Ectodermal cell (in vitro differentiated cells): ENCODE measurements around the gene CCR5.
"Not testable (repeated sequence)": the region's sequence is repeated elsewhere in the genome, so short reads cannot be mapped to it uniquely, and the experiment has no call there.

ENCODE experiments used
- H3K27ac ChIP-seq: 2 replicates; pipeline ENCODE4 v1.7.0; 2013; ENCODE audit warnings: mild to moderate bottlenecking, low read depth, low read length; ENCODE audit not compliant: insufficient read depth, poor library complexity, severe bottlenecking
- H3K27me3 ChIP-seq: 2 replicates; pipeline ENCODE4 v1.7.0; 2013; ENCODE audit warnings: mild to moderate bottlenecking, low read length; ENCODE audit not compliant: insufficient read depth, control insufficient read depth, poor library complexity, severe bottlenecking
- H3K36me3 ChIP-seq: one replicate; pipeline ENCODE4 v1.7.0; 2013; ENCODE audit warnings: low read length; ENCODE audit not compliant: control insufficient read depth, insufficient read depth
- H3K4me1 ChIP-seq: one replicate; pipeline ENCODE4 v1.7.0; 2013; ENCODE audit warnings: low read length; ENCODE audit not compliant: control insufficient read depth, insufficient read depth
- H3K4me3 ChIP-seq: 2 replicates; pipeline ENCODE4 v1.7.0; 2013; ENCODE audit warnings: low read depth, low read length, control low read depth; ENCODE audit not compliant: insufficient read depth
- H3K9me3 ChIP-seq: 2 replicates; pipeline ENCODE4 v1.7.0; 2013; ENCODE audit warnings: mild to moderate bottlenecking, low read length, moderate library complexity; ENCODE audit not compliant: control insufficient read depth
- WGBS, 2 experiments: methylation state at CpG; one replicate each; pipeline ENCODE4 v1.1.7; 2013; ENCODE audit warnings: missing lambda C conversion rate in 2 of 2; 5-methylcytosine and 5-hydroxymethylcytosine counted together

CCR5 gene

DNA sequence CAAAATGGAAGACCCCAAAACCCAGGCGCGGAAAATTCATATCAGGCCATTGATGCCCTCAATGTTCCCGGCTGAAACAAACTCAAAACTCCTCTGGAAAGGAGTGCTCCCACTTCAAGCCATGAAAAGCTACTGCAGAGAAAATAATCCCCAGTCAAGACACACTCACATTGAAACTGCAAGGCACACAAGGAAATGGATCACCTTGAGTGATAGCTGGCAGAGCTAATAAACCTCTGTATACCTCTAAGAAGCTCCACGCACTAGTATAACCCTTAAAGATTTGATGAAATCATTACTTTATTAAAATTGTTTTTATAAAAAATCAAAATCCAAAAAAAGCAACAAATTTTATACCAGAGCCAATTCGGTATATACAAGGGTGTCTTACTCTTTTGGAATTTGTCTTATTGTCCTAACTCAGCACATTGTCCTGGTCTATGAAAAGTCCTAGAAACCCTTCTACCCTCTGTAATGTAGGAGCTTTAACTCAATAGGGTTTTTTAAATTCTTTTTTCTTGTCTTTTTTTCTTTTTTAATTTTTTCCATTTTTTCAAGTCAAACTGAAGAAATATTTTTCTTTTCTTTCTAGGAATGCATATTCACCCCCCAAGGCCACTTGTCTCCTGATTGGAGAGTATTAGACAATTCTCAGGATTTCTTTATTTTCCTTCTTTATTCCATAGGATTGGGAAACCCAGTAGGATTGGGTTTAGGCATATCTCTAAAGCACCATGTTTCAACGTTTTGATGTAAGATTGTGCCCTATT, 27.6 kb downstream of the CCR5 start:
- Histone ChIP-seq H3K27me3 (no peaks in the 10 kb centered on the region), H3K4me3 (no peak overlapping the region)
- WGBS, 2 experiments, result 85 to 98% methylated on average over 6 of the region's 6 CpGs

DNA sequence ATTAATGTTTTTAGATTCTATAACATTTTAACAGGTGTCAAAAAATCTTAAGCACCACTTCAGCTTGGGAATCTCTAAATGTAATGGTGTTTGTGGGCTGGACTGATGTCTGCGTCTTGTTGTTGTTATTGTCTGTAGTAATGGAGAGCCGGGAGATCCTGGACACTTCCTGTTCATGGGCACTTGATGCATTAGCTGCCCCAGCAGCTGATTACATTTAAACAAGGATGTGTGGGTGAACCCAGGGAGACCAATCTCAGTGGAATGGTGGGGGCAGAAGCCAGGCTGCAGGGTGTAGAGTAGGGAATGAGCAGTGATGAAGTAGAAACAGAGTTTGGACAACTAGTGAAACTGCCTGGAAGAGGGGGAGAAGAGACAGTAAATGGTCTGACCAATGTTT, 28.4 kb downstream of the CCR5 start:
- H3K4me1 ChIP-seq, result no peaks in the 10 kb centered on the region
- no peaks in the 10 kb centered on the region for H3K27me3 ChIP-seq
- H3K4me3 ChIP-seq, result no peak overlapping the region
- H3K36me3 ChIP-seq, result no peaks in the 10 kb centered on the region
- H3K9me3 ChIP-seq, result no peaks in the 10 kb centered on the region
- 94 to 95% methylated on average over 2 of the region's 2 CpGs for WGBS, 2 experiments
- no peak overlapping the region for H3K27ac ChIP-seq

More for the DNA sequence above, 27.6 kb downstream of the CCR5 start:
- no peaks in the 10 kb centered on the region for H3K4me1 ChIP-seq
- no peaks in the 10 kb centered on the region for H3K36me3 ChIP-seq
- no peak overlapping the region for H3K27ac ChIP-seq
- H3K9me3 ChIP-seq, result no peaks in the 10 kb centered on the region

DNA sequence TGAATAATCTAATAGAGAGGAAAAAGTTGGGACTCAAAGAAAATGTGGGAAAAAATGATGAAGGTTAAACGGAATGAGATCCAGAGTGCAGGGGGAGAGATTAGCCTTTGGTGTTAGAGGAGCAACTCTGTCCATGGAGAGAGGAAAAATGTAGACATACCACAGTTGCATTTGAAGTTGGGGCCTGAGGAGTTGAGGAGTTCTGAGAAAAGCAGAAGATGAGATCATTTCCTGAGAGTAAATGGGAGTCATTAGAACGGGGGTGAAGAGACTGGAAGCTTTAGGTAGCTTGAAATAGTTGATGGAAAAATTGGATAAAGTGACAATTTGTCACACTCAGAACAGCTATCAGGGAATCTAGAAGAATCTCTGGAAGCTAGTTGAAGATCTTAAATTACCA, 28.8 kb downstream of the CCR5 start:
- WGBS, 2 experiments, result 81 to 88% methylated on average over 2 of the region's 2 CpGs
- Histone ChIP-seq H3K36me3 (no peaks in the 10 kb centered on the region), H3K27ac (no peak overlapping the region), H3K27me3 (no peaks in the 10 kb centered on the region), H3K9me3 (no peaks in the 10 kb centered on the region), H3K4me3 (no peak overlapping the region), H3K4me1 (no peaks in the 10 kb centered on the region)

- WGBS, 2 experiments, result 87% methylated on average over 8 of the region's 8 CpGs
- no peaks in the 10 kb centered on the region for H3K27me3 ChIP-seq
Measured at GRCh38 chr3:46400000-46400734, 29.4 kb downstream of the CCR5 start.

GRCh38 chr3:46400846-46401245, 30.1 kb downstream of the CCR5 start:
- Histone ChIP-seq H3K36me3 (no peaks in the 10 kb centered on the region), H3K9me3 (no peaks in the 10 kb centered on the region), H3K4me3 (no peak overlapping the region), H3K27me3 (no peaks in the 10 kb centered on the region), H3K4me1 (no peaks in the 10 kb centered on the region), H3K27ac (no peak overlapping the region)
- 92 to 93% methylated on average over 5 of the region's 5 CpGs for WGBS, 2 experiments

More at GRCh38 chr3:46400000-46400734, 29.4 kb downstream of the CCR5 start:
- Histone ChIP-seq H3K4me3 (no peak overlapping the region), H3K4me1 (no peaks in the 10 kb centered on the region), H3K27ac (no peak overlapping the region), H3K36me3 (no peaks in the 10 kb centered on the region), H3K9me3 (no peaks in the 10 kb centered on the region)

GRCh38 chr3:46401579-46401978, 30.8 kb downstream of the CCR5 start:
- 93 to 100% methylated on average over 2 of the region's 2 CpGs for WGBS, 2 experiments
- H3K36me3 ChIP-seq, result no peaks in the 10 kb centered on the region
- H3K4me1 ChIP-seq, result no peaks in the 10 kb centered on the region
- H3K27me3 ChIP-seq, result no peaks in the 10 kb centered on the region
- H3K27ac ChIP-seq, result no peak overlapping the region
- no peaks in the 10 kb centered on the region for H3K9me3 ChIP-seq
- no peak overlapping the region for H3K4me3 ChIP-seq

DNA sequence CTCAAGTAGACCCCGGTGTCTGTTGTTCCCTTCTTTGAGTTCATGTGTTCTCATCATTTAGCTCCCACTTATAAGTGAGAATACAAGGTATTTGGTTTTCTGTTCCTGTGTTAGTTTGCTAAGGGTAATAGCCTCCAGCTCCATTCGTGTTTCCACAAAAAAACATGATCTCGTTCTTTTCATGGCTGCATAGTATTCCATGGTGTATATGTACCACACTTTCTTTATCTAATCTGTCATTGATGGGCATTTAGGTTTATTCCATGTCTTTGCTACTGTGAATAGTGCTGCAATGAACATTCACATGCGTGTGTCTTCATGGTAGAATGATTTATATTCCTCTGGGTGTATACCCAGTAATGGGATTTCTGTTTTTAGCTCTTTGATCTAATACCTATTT, 32.2 kb downstream of the CCR5 start:
- not testable (repeated sequence) for H3K27me3 ChIP-seq, H3K36me3 ChIP-seq, H3K27ac ChIP-seq, H3K4me1 ChIP-seq, H3K4me3 ChIP-seq, H3K9me3 ChIP-seq
- WGBS, 2 experiments, result 89 to 98% methylated on average over 4 of the region's 4 CpGs

- WGBS, 2 experiments, result 89 to 91% methylated on average over 11 of the region's 11 CpGs
- H3K4me1 ChIP-seq, result no peaks in the 10 kb centered on the region
- H3K27ac ChIP-seq, result no peak overlapping the region
- H3K27me3 ChIP-seq, result no peaks in the 10 kb centered on the region
- H3K9me3 ChIP-seq, result no peaks in the 10 kb centered on the region
- no peak overlapping the region for H3K4me3 ChIP-seq
- H3K36me3 ChIP-seq, result no peaks in the 10 kb centered on the region
Measured at GRCh38 chr3:46405301-46406019, 34.7 kb downstream of the CCR5 start.

DNA sequence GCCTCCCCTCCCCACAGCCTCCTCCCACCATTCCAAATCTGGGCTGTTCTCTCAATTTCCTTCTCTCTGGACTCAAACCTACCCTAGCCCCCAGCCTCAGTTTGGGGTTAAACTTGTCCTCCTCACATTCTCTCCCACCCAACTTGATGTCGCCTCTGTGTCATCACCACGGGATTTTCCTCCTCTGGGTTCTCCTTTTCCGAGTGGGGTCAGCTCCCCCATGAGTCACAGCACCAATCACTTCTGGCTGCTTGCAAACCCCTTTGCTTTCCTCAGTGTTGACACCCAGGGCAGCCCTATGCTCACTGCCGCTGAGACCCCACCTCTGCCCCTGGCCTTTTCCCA, 35.7 kb downstream of the CCR5 start:
- 87 to 90% methylated on average over 4 of the region's 4 CpGs for WGBS, 2 experiments
- H3K4me3 ChIP-seq, result no peak overlapping the region

More for the DNA sequence above, 35.7 kb downstream of the CCR5 start:
- Histone ChIP-seq H3K27me3 (no peaks in the 10 kb centered on the region), H3K4me1 (no peaks in the 10 kb centered on the region), H3K9me3 (no peaks in the 10 kb centered on the region), H3K27ac (no peak overlapping the region), H3K36me3 (no peaks in the 10 kb centered on the region)
